ENCODE measurements around the gene SPINK8. TPM values are rescaled to one million over a fixed set of nuclear protein-coding genes. Genes with fewer than 3 reads are reported as not detected.

SPINK8 gene
- polyA plus RNA-seq, 1 donor (not counting 4 experiments of a cell fraction or from before 2014, with no cell fraction given) = not detected

DNA sequence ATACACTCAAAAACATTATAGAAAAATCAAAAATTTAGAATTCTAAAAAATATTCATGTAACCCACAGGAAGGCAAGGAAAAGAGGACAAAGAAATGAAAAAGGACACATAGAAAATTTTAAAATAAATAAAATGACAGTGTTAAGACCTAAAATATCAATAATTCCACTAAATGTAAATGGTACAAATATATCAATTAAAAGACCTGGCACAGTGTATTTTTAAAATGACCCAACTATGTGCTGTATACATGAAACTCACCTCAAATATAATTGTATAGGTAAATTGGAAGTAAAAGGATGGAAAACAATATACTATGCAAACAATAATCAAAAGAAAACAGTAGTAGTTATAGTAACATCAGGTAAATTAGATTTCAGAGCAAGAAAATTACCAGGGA is 28.5 kb upstream of the SPINK8 start:
- no peak overlapping the region for H2AFZ ChIP-seq (ENCODE audit: control insufficient read depth, low read length)
- H3K9me1 ChIP-seq (ENCODE audit: control insufficient read depth, extremely low read depth, insufficient read depth, low read length) = no peaks in the 10 kb centered on the region
- no peaks in the 10 kb centered on the region for H3K79me2 ChIP-seq (ENCODE audit: control insufficient read depth, insufficient read depth, low read length)
- no peak for TF ChIP-seq EZH2 (IDR thresholded peaks at IDR 0.05; ENCODE audit: low read length)
- TF ChIP-seq, protein P1, sequence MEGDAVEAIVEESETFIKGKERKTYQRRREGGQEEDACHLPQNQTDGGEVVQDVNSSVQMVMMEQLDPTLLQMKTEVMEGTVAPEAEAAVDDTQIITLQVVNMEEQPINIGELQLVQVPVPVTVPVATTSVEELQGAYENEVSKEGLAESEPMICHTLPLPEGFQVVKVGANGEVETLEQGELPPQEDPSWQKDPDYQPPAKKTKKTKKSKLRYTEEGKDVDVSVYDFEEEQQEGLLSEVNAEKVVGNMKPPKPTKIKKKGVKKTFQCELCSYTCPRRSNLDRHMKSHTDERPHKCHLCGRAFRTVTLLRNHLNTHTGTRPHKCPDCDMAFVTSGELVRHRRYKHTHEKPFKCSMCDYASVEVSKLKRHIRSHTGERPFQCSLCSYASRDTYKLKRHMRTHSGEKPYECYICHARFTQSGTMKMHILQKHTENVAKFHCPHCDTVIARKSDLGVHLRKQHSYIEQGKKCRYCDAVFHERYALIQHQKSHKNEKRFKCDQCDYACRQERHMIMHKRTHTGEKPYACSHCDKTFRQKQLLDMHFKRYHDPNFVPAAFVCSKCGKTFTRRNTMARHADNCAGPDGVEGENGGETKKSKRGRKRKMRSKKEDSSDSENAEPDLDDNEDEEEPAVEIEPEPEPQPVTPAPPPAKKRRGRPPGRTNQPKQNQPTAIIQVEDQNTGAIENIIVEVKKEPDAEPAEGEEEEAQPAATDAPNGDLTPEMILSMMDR (optimal IDR thresholded peaks at IDR 0.05 in 1 of 3, IDR thresholded peaks at IDR 0.05 in 1 of 3, conservative IDR thresholded peaks at IDR 0.05 in 1 of 3; ENCODE audit: extremely low read depth in 1 of 3, insufficient read depth in 2 of 3, low read length in 3 of 3) = no peak
- H3K4me1 ChIP-seq (ENCODE audit: control insufficient read depth, extremely low read depth, insufficient read depth, low read length) = no peaks in the 10 kb centered on the region
- dilution Hi-C loops (cut with MboI; ENCODE audit: extremely low pct_ligation_motif_present, low sequenced_read_pairs) = no loop called here
- H4K20me1 ChIP-seq (ENCODE audit: control insufficient read depth, extremely low read depth, insufficient read depth, low read length) = no peaks in the 10 kb centered on the region
- peaks cover 2% of the 10 kb centered on the region for H3K9me3 ChIP-seq (ENCODE audit: control insufficient read depth, low read depth, low read length)
- H3K4me3 ChIP-seq (ENCODE audit: control insufficient read depth in 2 of 3, extremely low read depth in 1 of 3, insufficient read depth in 2 of 3, low read depth in 1 of 3, low read length in 3 of 3) = no peak overlapping the region
- DNase-seq (ENCODE audit: low read depth, low spot score) (no peak), FAIRE-seq (no peak)
- H3K27ac ChIP-seq (ENCODE audit: control insufficient read depth, insufficient read depth, low read length) = no peak overlapping the region
- no peak overlapping the region for H3K9ac ChIP-seq (ENCODE audit: control insufficient read depth, extremely low read depth, insufficient read depth, low read length)
- no peaks in the 10 kb centered on the region for H3K27me3 ChIP-seq (ENCODE audit: control insufficient read depth, extremely low read depth, insufficient read depth, low read length)
- no peak overlapping the region for H3K4me2 ChIP-seq (ENCODE audit: control insufficient read depth, extremely low read depth, insufficient read depth, low read depth, low read length)
- H3K36me3 ChIP-seq (ENCODE audit: control insufficient read depth in 2 of 2, extremely low read depth in 1 of 2, insufficient read depth in 2 of 2, low read length in 2 of 2) = no peaks in the 10 kb centered on the region

DNA sequence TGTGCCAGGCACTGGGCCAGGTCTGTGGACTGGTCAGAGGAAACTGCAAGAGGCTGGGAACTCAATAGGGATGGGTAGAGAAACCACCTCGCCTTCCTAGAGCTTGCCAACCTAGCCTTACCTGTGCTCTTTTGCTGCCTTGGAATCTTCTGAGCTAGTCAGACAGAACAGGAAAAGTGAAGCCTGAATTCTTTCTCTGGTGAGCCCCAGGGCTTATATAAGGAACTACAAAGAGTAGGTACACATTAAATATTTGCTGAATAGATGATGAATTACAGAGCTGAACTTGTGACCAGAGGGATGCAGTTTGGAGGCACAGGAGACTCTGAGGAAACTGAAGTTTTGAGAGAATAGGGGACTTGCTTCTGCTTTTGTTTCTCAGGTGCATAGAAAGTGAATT is 23.0 kb upstream of the SPINK8 start:
- H3K4me2 ChIP-seq (ENCODE audit: control insufficient read depth, extremely low read depth, insufficient read depth, low read depth, low read length) = no peak overlapping the region
- H3K9me3 ChIP-seq (ENCODE audit: control insufficient read depth, low read depth, low read length) = peaks cover 2% of the 10 kb centered on the region
- no peak for FAIRE-seq
- no peaks in the 10 kb centered on the region for H4K20me1 ChIP-seq (ENCODE audit: control insufficient read depth, extremely low read depth, insufficient read depth, low read length)
- H3K9ac ChIP-seq (ENCODE audit: control insufficient read depth, extremely low read depth, insufficient read depth, low read length) = no peak overlapping the region
- no peaks in the 10 kb centered on the region for H3K9me1 ChIP-seq (ENCODE audit: control insufficient read depth, extremely low read depth, insufficient read depth, low read length)
- H3K27me3 ChIP-seq (ENCODE audit: control insufficient read depth, extremely low read depth, insufficient read depth, low read length) = no peaks in the 10 kb centered on the region
- TF ChIP-seq, protein P1 (optimal IDR thresholded peaks at IDR 0.05 in 1 of 3, IDR thresholded peaks at IDR 0.05 in 1 of 3, conservative IDR thresholded peaks at IDR 0.05 in 1 of 3; ENCODE audit: extremely low read depth in 1 of 3, insufficient read depth in 2 of 3, low read length in 3 of 3) = no peak
- TF ChIP-seq EZH2 (IDR thresholded peaks at IDR 0.05; ENCODE audit: low read length) = no peak
- H3K79me2 ChIP-seq (ENCODE audit: control insufficient read depth, insufficient read depth, low read length) = no peaks in the 10 kb centered on the region
- no peak for DNase-seq (ENCODE audit: low read depth, low spot score)
- dilution Hi-C loops (cut with MboI; ENCODE audit: extremely low pct_ligation_motif_present, low sequenced_read_pairs) = no loop called here
- peaks cover 9% of the 10 kb centered on the region for H3K4me1 ChIP-seq (ENCODE audit: control insufficient read depth, extremely low read depth, insufficient read depth, low read length)
- H3K4me3 ChIP-seq (ENCODE audit: control insufficient read depth in 2 of 3, extremely low read depth in 1 of 3, insufficient read depth in 2 of 3, low read depth in 1 of 3, low read length in 3 of 3) = no peak overlapping the region
- H3K36me3 ChIP-seq (ENCODE audit: control insufficient read depth in 2 of 2, extremely low read depth in 1 of 2, insufficient read depth in 2 of 2, low read length in 2 of 2) = no peaks in the 10 kb centered on the region
- no peak overlapping the region for H3K27ac ChIP-seq (ENCODE audit: control insufficient read depth, insufficient read depth, low read length)
- no peak overlapping the region for H2AFZ ChIP-seq (ENCODE audit: control insufficient read depth, low read length)
